Measurements from ENCODE around the gene GSX2. TPM values are rescaled to one million over a fixed set of nuclear protein-coding genes. Genes with fewer than 3 reads are reported as not detected.
A peak's percentile ranks its signal among the peaks of the same experiment; 100 is the strongest.

Gene GSX2
- total and polyA plus RNA-seq, 10 donors = 0.47 TPM; not detected in 9

GRCh38 chr4:54066088-54066415, 33.9 kb upstream of the GSX2 start:
- Histone ChIP-seq H3K27ac (peak overlapping the region in 7 of 8 donors; percentile 92 to 100 (median 99)), H3K4me3 (no peak overlapping the region), H3K27me3 (replicated peaks in 1 of 7) (no peaks in the 10 kb centered on the region), H3K36me3 (no peaks in the 10 kb centered on the region), H3K4me1 (peaks cover 33 to 48% (median 41%) of the 10 kb centered on the region in 6 donors), H3K9me3 (peaks cover 0 to 4% (median 0%) of the 10 kb centered on the region in 8 donors)
- WGBS, 5 donors = 68 to 91% (median 78%) methylated on average over 2 of the region's 2 CpGs
- TF ChIP-seq POLR2AphosphoS5 (IDR thresholded peaks at IDR 0.05) = no peak
- no peak for TF ChIP-seq POLR2A (IDR thresholded peaks at IDR 0.05)
- no peak for DNase-seq
- intact Hi-C loops (cut with DNase I; ENCODE audit: low total_unique reads) = no loop called here

- WGBS, 5 donors = 34 to 47% (median 40%) methylated on average over 2 of the region's 2 CpGs
- no peak for TF ChIP-seq POLR2AphosphoS5 (IDR thresholded peaks at IDR 0.05)
- TF ChIP-seq CTCF (IDR thresholded peaks at IDR 0.05 in 8 of 11, conservative IDR thresholded peaks at IDR 0.05 in 3 of 11) = no peak
- TF ChIP-seq POLR2A (IDR thresholded peaks at IDR 0.05) = no peak
- Histone ChIP-seq H3K36me3 (no peaks in the 10 kb centered on the region), H3K27ac (peak overlapping the region in 7 of 8 donors; percentile 30 to 99 (median 61)), H3K27me3 (replicated peaks in 1 of 7) (no peaks in the 10 kb centered on the region), H3K9me3 (peaks cover 0 to 4% (median 0%) of the 10 kb centered on the region in 8 donors), H3K4me1 (peaks cover 26 to 41% (median 34%) of the 10 kb centered on the region in 6 donors), H3K4me3 (no peak overlapping the region)
- DNase-seq = no peak
- intact Hi-C loops (cut with DNase I; ENCODE audit: low total_unique reads) = no loop called here
Measured at GRCh38 chr4:54066718-54067129, 33.2 kb upstream of the GSX2 start.

- TF ChIP-seq CTCF (IDR thresholded peaks at IDR 0.05 in 8 of 11, conservative IDR thresholded peaks at IDR 0.05 in 3 of 11) (no peak), POLR2AphosphoS5 (IDR thresholded peaks at IDR 0.05) (no peak), POLR2A (IDR thresholded peaks at IDR 0.05) (no peak)
- DNase-seq = no peak
- peak overlapping the region in 7 of 8 donors; percentile 30 to 99 (median 61) for H3K27ac ChIP-seq
Measured at GRCh38 chr4:54067166-54067565, 32.8 kb upstream of the GSX2 start.

GRCh38 chr4:54073271-54073880, 26.6 kb upstream of the GSX2 start:
- Histone ChIP-seq H3K36me3 (no peaks in the 10 kb centered on the region), H3K9me3 (no peaks in the 10 kb centered on the region), H3K4me3 (no peak overlapping the region), H3K27me3 (replicated peaks in 1 of 7) (peaks cover 0 to 4% (median 0%) of the 10 kb centered on the region in 7 donors), H3K27ac (no peak overlapping the region), H3K4me1 (no peaks in the 10 kb centered on the region)
- no peak for DNase-seq
- intact Hi-C loops (cut with DNase I; ENCODE audit: low total_unique reads) = no loop called here
- 90 to 98% (median 95%) methylated on average over 2 of the region's 2 CpGs for WGBS, 5 donors
- no peak for TF ChIP-seq POLR2AphosphoS5 (IDR thresholded peaks at IDR 0.05)
- TF ChIP-seq POLR2A (IDR thresholded peaks at IDR 0.05) = no peak

More at GRCh38 chr4:54067166-54067565, 32.8 kb upstream of the GSX2 start:
- intact Hi-C loops (cut with DNase I; ENCODE audit: low total_unique reads) = no loop called here
- H3K4me3 ChIP-seq = no peak overlapping the region
- no peaks in the 10 kb centered on the region for H3K36me3 ChIP-seq
- 57 to 66% (median 58%) methylated on average over 5 of the region's 5 CpGs for WGBS, 5 donors
- no peaks in the 10 kb centered on the region for H3K27me3 ChIP-seq (replicated peaks in 1 of 7)
- peaks cover 22 to 37% (median 30%) of the 10 kb centered on the region in 6 donors for H3K4me1 ChIP-seq
- H3K9me3 ChIP-seq = peaks cover 0 to 4% (median 0%) of the 10 kb centered on the region in 8 donors

- Histone ChIP-seq H3K9me3 (no peaks in the 10 kb centered on the region), H3K4me1 (no peaks in the 10 kb centered on the region), H3K4me3 (no peak overlapping the region), H3K27me3 (replicated peaks in 1 of 7) (peaks cover 0 to 4% (median 0%) of the 10 kb centered on the region in 7 donors), H3K27ac (no peak overlapping the region), H3K36me3 (no peaks in the 10 kb centered on the region)
- intact Hi-C loops (cut with DNase I; ENCODE audit: low total_unique reads) = no loop called here
- TF ChIP-seq POLR2A (IDR thresholded peaks at IDR 0.05) (no peak), CTCF (IDR thresholded peaks at IDR 0.05 in 8 of 11, conservative IDR thresholded peaks at IDR 0.05 in 3 of 11) (no peak), POLR2AphosphoS5 (IDR thresholded peaks at IDR 0.05) (no peak)
- no peak for DNase-seq
Measured at GRCh38 chr4:54074381-54074780, 25.6 kb upstream of the GSX2 start.
